NCI-H1436 (cell line): ENCODE data around the gene FN3K.

Experiments used
- DNase-seq: peaks from one replicate; lab custom pipeline; 2025; lab: John Stamatoyannopoulos, UW

The FN3K gene

GRCh38 chr17:82795615-82796014 is 60.2 kb downstream of the FN3K start:
- DNase-seq, result no peak

GRCh38 chr17:82797061-82797460 is 61.6 kb downstream of the FN3K start:
- no peak for DNase-seq

- no peak for DNase-seq
These were observed 63.3 kb downstream of the FN3K start for GRCh38 chr17:82798752-82799151.

- DNase-seq, result no peak
These were observed 64.2 kb downstream of the FN3K start for GRCh38 chr17:82799591-82799990.
